Left lung (tissue), 10 donors: Measurements from ENCODE around the gene PTPRU. TPM values are rescaled to one million over a fixed set of nuclear protein-coding genes. Genes with fewer than 3 reads are reported as not detected.

ENCODE experiments used
- ATAC-seq: fragments of 200-7000 bp; cut with Tn5 transposase; one replicate; pipeline ENCODE4 v1.9.1; 2020; ENCODE audit warnings: moderate library complexity
- DNase-seq, 4 donors: peaks; one replicate each; pipeline ENCODE4 v3.0.0-alpha.2; 2013 to 2020
- H3K27ac ChIP-seq, 2 donors: fragments of 200-600 bp; sonication (generic) in 1 of 2; one replicate each; pipeline versions ENCODE4 v1.5.0 to v1.8.0; 2020 to 2021
- H3K27me3 ChIP-seq, 2 donors: fragments of 200-600 bp; sonication (generic) in 1 of 2; one replicate each; pipeline versions ENCODE4 v1.5.0 to v1.8.0; 2020 to 2021
- H3K36me3 ChIP-seq, 2 donors: fragments of 200-600 bp; sonication (generic) in 1 of 2; one replicate each; pipeline versions ENCODE4 v1.5.0 to v1.8.0; 2020 to 2021
- H3K4me1 ChIP-seq, 2 donors: fragments of 200-600 bp; one replicate each; pipeline ENCODE4 v1.8.0; 2021
- H3K4me3 ChIP-seq, 2 donors: fragments of 200-600 bp; sonication (generic) in 1 of 2; one replicate each; pipeline versions ENCODE4 v1.5.0 to v1.8.0; 2020 to 2021; ENCODE audit warnings: mild to moderate bottlenecking in 1 of 2
- H3K9me3 ChIP-seq, 2 donors: fragments of 200-600 bp; sonication (generic) in 1 of 2; one replicate each; pipeline versions ENCODE4 v1.5.0 to v1.8.0; 2020 to 2021
- CTCF ChIP-seq, 2 donors: fragments of 200-600 bp; sonication (generic) in 1 of 2; IDR thresholded peaks; one replicate each; pipeline versions ENCODE4 v1.5.0 to v1.8.0; 2021; ENCODE audit warnings: antibody characterized with exemption in 2 of 2
- intact Hi-C, 2 donors: fragments of 100-400 bp; cut with DNase I; formaldehyde crosslinking; loops; one replicate each; pipeline versions ENCODE4 v1.11.2 to v1.14.2; 2022
- polyA plus RNA-seq, 6 donors: library from polyadenylated mRNA; unstranded; fragments of 120-200 nt; gene quantifications; one replicate each; pipeline ENCODE4 v1.2.1, GENCODE V29; 2013; ENCODE audit not compliant: insufficient read length in 6 of 6
- total RNA-seq, 2 donors: library from RNA; stranded (reverse); fragmentation: NEBNext Ultra II Directional; extraction: Animal tissue kit (Norgen Biotek cat#: 25700); gene quantifications; one replicate each; pipeline ENCODE4 v1.2.1, GENCODE V29; 2021
- donor health status: DM: no; HTN: yes; CAD: no.
- donor health status: DM: no; HTN: no; CAD: no.

Gene PTPRU
- total and polyA plus RNA-seq, 8 donors: 15.5 to 45.4 (median 18.8) TPM

GRCh38 chr1:29210278-29211085 lies 25.8 kb upstream of the PTPRU start:
- TF ChIP-seq CTCF (IDR thresholded peaks at IDR 0.05): no peak
- peak; percentile 59 for ATAC-seq
- Histone ChIP-seq H3K27me3 (no peaks in the 10 kb centered on the region), H3K27ac (no peak overlapping the region), H3K4me3 (no peak overlapping the region), H3K4me1 (no peaks in the 10 kb centered on the region), H3K9me3 (no peaks in the 10 kb centered on the region), H3K36me3 (peaks cover 0 to 56% of the 10 kb centered on the region in 2 donors)
- no peak for DNase-seq
- intact Hi-C loops: no loop called here

- H3K36me3 ChIP-seq: peaks cover 0 to 56% of the 10 kb centered on the region in 2 donors
- intact Hi-C loops: no loop called here
- H3K27ac ChIP-seq: no peak overlapping the region
- H3K27me3 ChIP-seq: no peaks in the 10 kb centered on the region
- no peak for TF ChIP-seq CTCF (IDR thresholded peaks at IDR 0.05)
- H3K9me3 ChIP-seq: no peaks in the 10 kb centered on the region
- H3K4me3 ChIP-seq: no peak overlapping the region
- ATAC-seq (no peak), DNase-seq (no peak)
- H3K4me1 ChIP-seq: no peaks in the 10 kb centered on the region
Observed at GRCh38 chr1:29211086-29212030, 25.0 kb upstream of the PTPRU start.

GRCh38 chr1:29213055-29213454 lies 23.3 kb upstream of the PTPRU start:
- DNase-seq (no peak), ATAC-seq (no peak)
- intact Hi-C loops: no loop called here
- H3K27ac ChIP-seq: no peak overlapping the region
- H3K4me1 ChIP-seq: no peaks in the 10 kb centered on the region
- TF ChIP-seq CTCF (IDR thresholded peaks at IDR 0.05): no peak
- H3K36me3 ChIP-seq: peaks cover 0 to 54% of the 10 kb centered on the region in 2 donors
- no peaks in the 10 kb centered on the region for H3K27me3 ChIP-seq
- H3K4me3 ChIP-seq: no peak overlapping the region
- no peaks in the 10 kb centered on the region for H3K9me3 ChIP-seq

- intact Hi-C loops: no loop called here
- peaks cover 0 to 42% of the 10 kb centered on the region in 2 donors for H3K36me3 ChIP-seq
- ATAC-seq: no peak
- H3K4me3 ChIP-seq: no peak overlapping the region
- no peak for DNase-seq
- no peaks in the 10 kb centered on the region for H3K9me3 ChIP-seq
- no peaks in the 10 kb centered on the region for H3K27me3 ChIP-seq
- no peaks in the 10 kb centered on the region for H3K4me1 ChIP-seq
- no peak overlapping the region for H3K27ac ChIP-seq
- TF ChIP-seq CTCF (IDR thresholded peaks at IDR 0.05): no peak
Observed at GRCh38 chr1:29217633-29218032, 18.7 kb upstream of the PTPRU start.

- intact Hi-C loops: no loop called here
- DNase-seq (no peak), ATAC-seq (peak; percentile 14)
- no peak overlapping the region for H3K27ac ChIP-seq
- H3K36me3 ChIP-seq: peaks cover 0 to 36% of the 10 kb centered on the region in 2 donors
- H3K4me1 ChIP-seq: no peaks in the 10 kb centered on the region
- no peaks in the 10 kb centered on the region for H3K27me3 ChIP-seq
- no peak for TF ChIP-seq CTCF (IDR thresholded peaks at IDR 0.05)
- H3K9me3 ChIP-seq: no peaks in the 10 kb centered on the region
- H3K4me3 ChIP-seq: no peak overlapping the region
Observed at GRCh38 chr1:29218223-29218622, 18.1 kb upstream of the PTPRU start.
